OCI-LY3 (cell line): Measurements from ENCODE around the gene MEX3C.

Experiments used
- EZH2phosphoT487 ChIP-seq: fragments of 200-600 bp; shearing (Covaris generic); IDR thresholded peaks from 2 replicates; pipeline ENCODE4 v1.6.1; 2018; ENCODE audit warnings: antibody characterized with exemption, mixed run types, low read depth
- TF ChIP-seq, protein P1 (sequence below): fragments of 200-600, 300-600 bp; sonication (generic); IDR thresholded peaks from 2 replicates; pipeline ENCODE4 v1.5.1; 2014; ENCODE audit warnings: antibody characterized with exemption, low read length, low read depth

DNA sequence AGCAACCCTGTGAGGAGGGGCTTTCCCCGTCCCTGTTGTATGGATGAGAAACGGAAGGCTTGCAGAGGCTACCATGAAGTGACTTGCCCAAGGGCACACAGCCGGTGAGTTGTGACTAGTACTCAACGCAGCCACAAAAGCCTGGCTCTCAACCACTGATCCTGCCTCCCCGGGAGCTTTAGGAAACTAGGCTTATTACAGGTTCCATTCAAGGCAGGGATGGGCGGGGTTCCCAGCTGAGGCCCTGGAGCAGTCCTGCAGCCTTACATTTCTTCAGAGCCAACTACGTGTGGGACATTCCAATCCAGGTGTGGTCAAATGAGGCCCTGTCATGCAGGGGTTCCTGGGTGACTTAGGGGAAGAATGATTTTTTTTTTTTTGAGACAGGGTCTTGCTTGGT is 59.6 kb downstream of the MEX3C start:
- TF ChIP-seq, protein P1, sequence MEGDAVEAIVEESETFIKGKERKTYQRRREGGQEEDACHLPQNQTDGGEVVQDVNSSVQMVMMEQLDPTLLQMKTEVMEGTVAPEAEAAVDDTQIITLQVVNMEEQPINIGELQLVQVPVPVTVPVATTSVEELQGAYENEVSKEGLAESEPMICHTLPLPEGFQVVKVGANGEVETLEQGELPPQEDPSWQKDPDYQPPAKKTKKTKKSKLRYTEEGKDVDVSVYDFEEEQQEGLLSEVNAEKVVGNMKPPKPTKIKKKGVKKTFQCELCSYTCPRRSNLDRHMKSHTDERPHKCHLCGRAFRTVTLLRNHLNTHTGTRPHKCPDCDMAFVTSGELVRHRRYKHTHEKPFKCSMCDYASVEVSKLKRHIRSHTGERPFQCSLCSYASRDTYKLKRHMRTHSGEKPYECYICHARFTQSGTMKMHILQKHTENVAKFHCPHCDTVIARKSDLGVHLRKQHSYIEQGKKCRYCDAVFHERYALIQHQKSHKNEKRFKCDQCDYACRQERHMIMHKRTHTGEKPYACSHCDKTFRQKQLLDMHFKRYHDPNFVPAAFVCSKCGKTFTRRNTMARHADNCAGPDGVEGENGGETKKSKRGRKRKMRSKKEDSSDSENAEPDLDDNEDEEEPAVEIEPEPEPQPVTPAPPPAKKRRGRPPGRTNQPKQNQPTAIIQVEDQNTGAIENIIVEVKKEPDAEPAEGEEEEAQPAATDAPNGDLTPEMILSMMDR: no peak
- no peak for TF ChIP-seq EZH2phosphoT487
